Dermis blood vessel endothelial cell (primary cell): ENCODE results near the gene SUN1. TPM values are rescaled to one million over a fixed set of nuclear protein-coding genes. Genes with fewer than 3 reads are reported as not detected.
A peak's percentile ranks its signal among the peaks of the same experiment; 100 is the strongest.
"Not testable (repeated sequence)": the region's sequence is repeated elsewhere in the genome, so short reads cannot be mapped to it uniquely, and the experiment has no call there.

ENCODE experiments used
- DNase-seq: peaks from one replicate; pipeline ENCODE4 v3.0.0; 2010
- total RNA-seq: library from RNA; depleted of rRNA; stranded (reverse); fragments of >200 nt; gene quantifications from 2 replicates; pipeline ENCODE4 v1.2.3, GENCODE V29; 2014

Gene SUN1
- total RNA-seq = 287 and 302 TPM in 2 replicates

GRCh38 chr7:832167-832967 is at the start of gene SUN1:
Gene SUN1, plus strand, starts transcription at chr7:832476. Its CDS starts 49 bp downstream, at chr7:832525.
- DNase-seq = peak; percentile 95

GRCh38 chr7:782718-783449 is 49.4 kb upstream of the SUN1 start:
- no peak for DNase-seq

GRCh38 chr7:783556-784490 is 48.5 kb upstream of the SUN1 start:
- DNase-seq = no peak

- no peak for DNase-seq
Observed at GRCh38 chr7:784971-785370, 47.3 kb upstream of the SUN1 start.

- no peak for DNase-seq
Observed at GRCh38 chr7:785416-785815, 46.9 kb upstream of the SUN1 start.

GRCh38 chr7:786472-787255 is 45.6 kb upstream of the SUN1 start:
- DNase-seq = peak; percentile 80

- DNase-seq = no peak
Observed at GRCh38 chr7:787332-788240, 44.7 kb upstream of the SUN1 start.

- DNase-seq = no peak
Observed at GRCh38 chr7:791519-791918, 40.8 kb upstream of the SUN1 start.

GRCh38 chr7:794207-794606 is 38.1 kb upstream of the SUN1 start:
- no peak for DNase-seq

- DNase-seq = no peak
Observed at GRCh38 chr7:794671-795329, 37.5 kb upstream of the SUN1 start.

GRCh38 chr7:796434-797169 is 35.7 kb upstream of the SUN1 start:
- not testable (repeated sequence) for DNase-seq

- DNase-seq = no peak
Observed at GRCh38 chr7:798921-799470, 33.3 kb upstream of the SUN1 start.

GRCh38 chr7:800692-801091 is 31.6 kb upstream of the SUN1 start:
- DNase-seq = no peak

GRCh38 chr7:801351-801750 is 30.9 kb upstream of the SUN1 start:
- not testable (repeated sequence) for DNase-seq

GRCh38 chr7:801940-802381 is 30.3 kb upstream of the SUN1 start:
- DNase-seq = no peak

GRCh38 chr7:802500-803242 is 29.6 kb upstream of the SUN1 start:
- DNase-seq = no peak

- DNase-seq = no peak
Observed at GRCh38 chr7:803243-803635, 29.0 kb upstream of the SUN1 start.

- not testable (repeated sequence) for DNase-seq
Observed at GRCh38 chr7:803796-804195, 28.5 kb upstream of the SUN1 start.

- DNase-seq = peak; percentile 36
Observed at GRCh38 chr7:805261-805660, 27.0 kb upstream of the SUN1 start.
